GM21723 (cell line): Measurements from ENCODE around the gene SLC9A3.
A peak's percentile ranks its signal among the peaks of the same experiment; 100 is the strongest.

Experiments
- ATAC-seq: cut with Tn5 transposase; IDR thresholded peaks from one replicate; pipeline ENCODE4 v1.9.1; 2021; ENCODE audit warnings: mild to moderate bottlenecking, moderate library complexity; ENCODE audit not compliant: unreplicated experiment

Gene SLC9A3

DNA sequence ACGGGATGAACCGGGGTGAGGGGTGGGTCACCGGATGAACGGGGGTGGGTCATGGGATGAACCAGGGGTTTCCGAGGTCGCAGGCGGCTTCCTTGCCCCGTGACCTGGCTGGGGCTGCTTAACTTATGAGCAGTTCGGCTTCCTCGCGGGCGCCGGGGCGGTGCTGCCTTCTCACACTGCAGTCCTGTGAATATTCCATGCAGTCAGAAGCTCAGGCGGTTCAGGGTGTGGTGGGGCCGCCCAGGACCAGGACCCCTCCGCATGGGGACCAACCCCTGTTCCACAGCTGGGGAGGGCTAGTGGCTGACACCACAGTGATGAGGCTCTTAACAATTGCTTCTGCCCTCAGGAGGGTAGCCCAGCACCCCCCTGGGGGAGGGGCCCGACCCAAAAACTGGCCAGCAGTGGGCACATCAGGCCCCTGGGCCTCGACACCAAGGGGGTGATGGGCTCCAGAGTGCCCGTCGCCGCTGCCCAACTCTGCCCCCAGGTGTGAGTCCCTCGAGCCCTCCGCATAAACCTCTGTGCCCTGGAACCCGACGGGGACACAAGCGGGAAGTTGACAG lies 30.9 kb upstream of the SLC9A3 start:
- ATAC-seq = no peak

DNA sequence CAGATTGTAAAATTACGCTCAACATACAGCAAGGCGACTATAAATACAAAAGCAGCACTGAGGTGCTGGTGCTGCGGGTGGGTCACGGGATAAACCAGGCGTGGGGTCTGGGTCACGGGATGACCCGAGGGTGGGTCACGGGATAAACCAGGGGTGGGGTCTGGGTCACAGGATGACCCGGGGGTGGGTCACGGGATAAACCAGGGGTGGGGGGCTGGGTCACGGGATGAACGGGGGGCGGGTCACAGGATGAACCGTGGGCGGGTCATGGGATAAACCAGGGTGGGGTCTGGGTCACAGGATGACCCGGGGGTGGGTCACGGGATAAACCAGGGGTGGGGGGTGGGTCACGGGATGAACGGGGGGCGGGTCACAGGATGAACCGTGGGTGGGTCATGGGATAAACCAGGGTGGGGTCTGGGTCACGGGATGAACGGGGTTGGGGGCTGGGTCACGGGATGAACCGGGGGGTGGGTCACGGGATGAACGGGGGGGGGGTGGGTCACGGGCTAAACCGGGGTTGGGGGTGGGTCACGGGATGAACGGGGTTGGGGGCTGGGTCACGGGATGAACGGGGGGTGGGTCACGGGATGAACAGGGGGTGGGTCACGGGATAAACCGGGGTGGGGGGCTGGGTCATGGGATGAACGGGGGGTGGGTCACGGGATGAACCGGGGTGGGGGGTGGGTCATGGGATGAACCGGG lies 30.2 kb upstream of the SLC9A3 start:
- ATAC-seq = no peak

DNA sequence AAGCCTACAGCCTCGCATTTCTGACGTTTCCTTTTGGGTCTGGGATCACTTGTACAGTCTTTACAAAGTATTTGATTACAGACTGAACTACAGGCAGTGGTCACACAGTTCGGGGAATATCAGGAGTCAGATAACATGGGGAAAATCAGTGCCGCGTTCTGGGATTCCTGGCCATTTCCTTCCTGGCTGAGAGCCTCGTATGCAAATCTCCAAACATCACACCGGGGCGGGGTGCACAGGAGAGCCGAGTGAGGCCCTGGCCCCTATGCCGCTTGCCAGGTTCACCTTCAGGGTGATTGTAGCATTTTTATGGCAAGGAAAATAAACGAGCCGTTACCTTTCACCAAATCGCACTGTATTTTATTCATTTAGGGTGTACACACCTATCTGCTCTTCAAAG lies 29.6 kb upstream of the SLC9A3 start:
- no peak for ATAC-seq

DNA sequence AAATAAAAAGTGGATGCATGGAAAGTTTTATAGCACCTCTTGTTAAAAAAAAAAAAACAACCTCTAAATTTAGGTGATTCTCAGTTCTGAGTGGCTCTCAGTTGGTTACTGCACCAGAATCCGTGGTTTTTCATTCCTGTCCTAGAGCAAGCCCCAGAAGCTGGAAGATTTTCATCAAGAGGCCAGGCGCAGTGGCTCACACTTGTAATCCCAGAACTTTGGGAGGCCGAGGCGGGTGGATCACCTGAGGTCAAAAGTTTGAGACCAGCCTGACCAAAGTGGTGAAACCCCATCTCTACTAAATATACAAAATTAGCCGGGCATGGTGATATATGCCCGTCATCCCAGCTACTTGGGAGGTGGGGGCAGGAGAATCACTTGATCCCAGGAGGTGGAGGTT lies 27.2 kb upstream of the SLC9A3 start:
- ATAC-seq = no peak

DNA sequence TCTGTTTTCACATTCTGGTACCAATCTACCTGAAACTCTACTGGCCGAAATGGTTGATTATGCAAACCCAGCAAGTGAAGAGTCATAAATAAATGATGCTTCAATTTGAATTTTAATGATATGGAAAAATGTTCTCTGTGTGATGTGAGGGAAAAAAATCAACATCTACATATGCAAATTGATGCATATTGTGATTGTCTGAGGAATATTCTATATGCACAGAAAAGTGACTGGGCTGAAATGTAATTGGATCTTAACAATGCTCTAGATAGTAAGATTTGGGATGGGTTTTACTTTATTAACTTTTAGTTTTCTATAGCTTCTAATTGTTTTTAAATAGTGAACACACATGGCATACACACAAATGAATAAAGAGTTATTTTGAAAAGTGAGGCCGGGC lies 25.0 kb upstream of the SLC9A3 start:
- ATAC-seq = no peak

DNA sequence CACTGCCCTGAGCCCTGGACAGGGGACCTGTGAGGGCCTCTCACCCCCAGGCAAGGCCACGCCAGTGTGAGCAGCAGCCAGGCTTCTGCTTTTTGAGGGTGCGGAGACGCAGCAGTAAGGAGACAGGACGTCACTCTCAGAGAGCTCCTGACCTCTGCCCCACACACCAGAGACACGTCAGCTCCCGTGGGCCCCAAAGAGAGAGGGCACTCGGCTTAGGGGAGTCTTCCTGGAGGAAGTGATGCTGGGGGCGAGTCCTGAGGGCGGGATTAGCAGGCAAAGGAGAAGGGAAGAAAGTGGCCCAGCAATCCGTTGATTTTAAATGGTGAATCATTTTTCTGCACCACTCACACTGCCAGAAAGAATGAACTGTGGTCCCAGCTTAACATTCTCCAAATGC lies 24.0 kb upstream of the SLC9A3 start:
- ATAC-seq = no peak

DNA sequence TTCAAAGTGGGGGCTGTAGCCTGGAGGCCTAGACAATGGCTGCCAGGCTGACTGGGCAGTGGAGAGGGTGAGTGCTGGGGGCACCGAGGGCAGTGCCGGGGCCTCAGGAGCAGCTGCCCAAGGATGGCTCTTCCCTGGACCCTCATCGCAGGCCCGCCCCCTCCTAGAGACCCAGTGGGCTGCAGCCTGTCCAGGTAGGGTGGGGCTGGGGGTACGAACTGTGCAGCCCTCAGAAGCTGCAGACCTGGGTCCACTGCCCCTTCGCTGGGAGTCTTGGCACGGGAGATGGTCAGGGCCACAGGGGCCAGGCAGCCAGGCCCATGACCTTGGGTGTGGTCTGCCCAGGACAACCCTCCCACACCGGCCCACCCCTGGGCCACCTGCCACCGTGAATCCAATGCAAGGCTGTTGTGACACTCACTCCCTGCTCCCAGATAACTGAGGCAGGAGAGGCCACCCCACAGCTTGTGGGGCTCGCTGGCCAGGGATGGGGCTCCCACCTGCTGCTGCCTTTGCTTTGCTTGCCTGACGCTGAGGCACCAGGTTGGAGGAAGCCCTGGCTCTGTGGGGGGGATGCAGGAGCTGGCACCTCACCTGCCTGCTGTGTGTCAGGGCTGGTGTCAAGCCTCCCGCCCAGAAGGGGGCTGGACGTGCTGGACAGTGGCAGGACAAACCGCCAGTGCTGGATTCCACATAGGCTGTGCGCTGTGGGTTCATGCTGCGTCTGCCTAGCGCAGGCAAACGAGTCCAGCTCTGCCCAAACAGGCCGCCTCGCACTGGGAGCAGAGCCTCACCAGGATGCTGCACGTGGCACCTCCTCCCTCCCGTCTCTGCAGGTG lies 23.1 kb upstream of the SLC9A3 start:
- no peak for ATAC-seq

DNA sequence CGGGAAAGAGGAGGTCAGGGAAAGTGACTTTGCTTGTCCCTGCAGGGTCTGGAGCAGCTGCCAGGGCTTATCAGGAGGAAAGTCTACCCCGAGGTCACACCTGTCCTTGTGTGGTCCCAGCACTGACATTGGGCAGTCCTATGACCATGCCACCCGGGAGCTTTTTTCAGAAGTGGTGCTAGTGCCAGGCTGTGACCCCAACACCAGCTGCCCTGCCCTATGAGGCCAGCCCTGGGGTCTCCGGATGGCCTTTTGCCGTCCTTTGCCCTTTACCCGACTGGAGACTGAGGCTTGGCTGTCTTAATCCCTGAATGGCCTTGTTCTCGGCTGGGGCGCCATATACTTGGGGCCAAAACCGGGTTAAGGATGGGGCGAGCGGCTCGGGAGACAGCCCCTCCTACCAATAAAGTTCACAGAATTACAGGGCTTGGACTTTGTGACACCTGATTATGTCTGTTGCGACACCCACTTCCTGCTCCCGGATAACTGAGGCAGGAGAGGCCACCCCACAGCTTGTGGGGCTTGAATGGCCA lies 22.2 kb upstream of the SLC9A3 start:
- no peak for ATAC-seq

DNA sequence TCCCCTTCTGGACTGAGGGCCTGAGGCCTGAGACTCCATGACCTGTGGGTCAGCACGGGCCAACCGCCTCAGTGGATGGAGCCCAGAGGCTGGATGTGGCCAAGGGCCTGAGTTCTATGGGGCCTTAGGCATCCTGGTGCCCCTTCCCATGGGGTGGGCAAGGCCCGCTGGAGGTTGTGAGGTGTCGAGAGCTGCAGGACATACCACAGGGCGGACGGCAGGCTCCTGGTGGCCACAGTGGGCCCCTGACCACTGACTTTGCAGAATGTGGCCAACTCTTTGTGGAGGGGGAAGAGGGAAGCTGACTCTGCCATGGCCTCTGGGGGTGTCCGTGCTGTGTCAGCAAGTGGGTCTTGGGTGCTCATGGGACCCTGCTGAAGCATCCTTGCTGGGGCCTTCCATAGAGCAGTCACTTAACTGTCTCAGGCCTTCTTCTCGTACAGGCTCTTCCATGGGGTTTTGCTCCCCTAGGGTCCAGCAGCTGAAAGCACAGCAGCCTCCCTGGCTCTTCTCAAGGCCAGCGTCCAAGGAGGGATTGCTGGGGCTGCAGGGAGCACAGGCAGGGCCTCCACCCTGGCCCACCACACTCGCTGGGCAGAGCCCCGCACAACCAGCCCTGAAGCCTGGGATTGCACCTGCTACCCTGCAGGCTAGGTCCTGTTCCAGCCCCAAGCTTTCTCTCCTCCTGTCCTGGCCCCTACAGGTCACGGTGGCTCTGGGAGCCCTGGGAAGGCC lies 21.6 kb upstream of the SLC9A3 start:
- ATAC-seq = no peak

DNA sequence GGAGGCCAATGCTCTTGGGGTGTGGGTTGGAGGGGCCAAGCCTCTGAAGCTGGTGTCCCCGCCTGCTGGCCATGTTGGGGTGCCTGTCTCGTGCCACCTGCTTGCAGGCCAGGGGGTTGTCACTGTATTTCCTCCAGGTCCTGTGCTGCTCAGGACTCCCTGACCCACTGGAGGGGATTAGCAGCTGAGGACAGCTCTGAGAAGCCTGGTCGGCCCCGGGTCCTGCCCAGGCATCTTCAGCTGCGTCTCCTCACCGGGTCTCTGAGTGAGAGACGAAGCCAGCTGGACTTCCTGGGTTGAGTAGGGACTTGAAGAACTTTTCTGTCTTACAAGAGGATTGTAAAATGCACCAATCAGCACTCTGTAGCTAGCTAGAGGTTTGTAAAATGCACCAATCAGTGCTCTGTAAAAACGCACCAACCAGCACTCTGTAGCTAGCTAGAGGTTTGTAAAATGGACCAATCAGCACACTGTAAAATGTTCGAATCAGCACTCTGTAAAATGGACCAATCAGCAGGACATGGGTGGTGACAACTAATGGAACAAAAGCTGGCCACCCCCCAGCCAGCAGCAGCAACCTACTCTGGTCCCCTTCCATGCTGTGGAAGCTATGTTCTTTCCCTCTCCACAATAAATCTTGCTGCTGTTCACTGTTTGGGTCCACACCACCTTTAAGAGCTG lies 20.6 kb upstream of the SLC9A3 start:
- no peak for ATAC-seq

DNA sequence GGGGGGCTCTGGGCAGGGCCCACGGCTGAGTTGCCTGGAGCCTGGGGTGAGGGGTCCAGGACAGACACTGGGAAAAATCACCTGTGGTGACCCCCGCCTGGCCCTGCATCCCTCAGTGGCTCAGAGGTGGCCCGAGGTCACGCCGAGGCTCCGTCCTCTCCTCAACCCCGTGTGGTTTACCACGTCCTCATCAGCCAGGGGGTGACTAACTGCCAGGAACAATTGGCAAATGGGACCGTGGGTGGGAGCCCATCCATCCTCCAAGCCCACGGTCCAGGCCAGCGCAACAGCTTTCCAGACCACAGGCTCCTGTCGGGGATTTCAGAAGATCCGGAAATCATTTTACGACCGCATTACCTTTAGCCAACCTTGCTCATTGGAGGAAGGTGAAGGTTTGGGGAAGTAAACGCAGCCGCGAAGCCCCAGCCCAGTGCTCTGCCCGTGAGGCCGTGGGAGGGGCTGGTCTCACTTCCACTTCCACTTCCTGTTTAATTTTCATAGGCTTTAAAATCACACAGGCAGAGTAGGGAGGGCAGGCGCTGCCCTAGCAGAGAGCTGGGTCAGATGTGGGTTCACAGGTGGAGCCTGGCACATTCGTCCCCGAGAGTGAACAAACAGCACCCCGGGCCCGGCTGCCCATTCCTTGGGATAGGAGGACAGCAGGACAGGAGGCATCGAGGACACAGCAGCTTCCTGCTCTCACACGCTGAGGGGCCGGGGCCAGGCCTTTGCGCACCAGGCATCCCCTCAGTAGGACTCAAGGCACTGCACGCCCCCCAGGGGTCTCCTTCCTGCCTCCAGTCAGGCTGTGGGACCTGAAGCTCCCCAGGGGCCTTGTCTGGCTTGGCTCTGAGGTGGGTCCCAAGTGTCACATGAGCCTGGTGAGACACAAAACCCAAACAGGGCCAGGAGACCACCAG lies 19.8 kb upstream of the SLC9A3 start:
- ATAC-seq = peak; percentile 96

DNA sequence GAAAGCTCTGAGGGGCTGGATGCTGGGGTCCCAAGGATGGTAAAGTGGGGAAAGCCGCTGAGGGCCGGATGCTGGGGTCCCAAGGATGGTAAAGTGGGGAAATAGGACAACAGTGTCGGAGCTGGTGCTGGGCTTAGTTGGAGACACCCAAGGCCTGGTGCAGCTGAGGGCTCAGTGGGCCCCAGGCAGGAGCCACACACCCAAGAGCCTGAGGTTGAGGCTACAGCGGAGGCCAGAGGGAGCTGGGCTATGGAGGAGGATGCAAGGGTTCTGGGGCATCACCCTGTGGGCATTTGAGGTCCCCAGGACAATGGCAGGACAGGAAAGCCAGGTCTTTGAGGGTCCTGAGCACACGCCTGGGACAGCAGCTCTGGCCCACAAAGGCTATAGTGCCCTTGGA lies 19.1 kb upstream of the SLC9A3 start:
- ATAC-seq = peak; percentile 15

DNA sequence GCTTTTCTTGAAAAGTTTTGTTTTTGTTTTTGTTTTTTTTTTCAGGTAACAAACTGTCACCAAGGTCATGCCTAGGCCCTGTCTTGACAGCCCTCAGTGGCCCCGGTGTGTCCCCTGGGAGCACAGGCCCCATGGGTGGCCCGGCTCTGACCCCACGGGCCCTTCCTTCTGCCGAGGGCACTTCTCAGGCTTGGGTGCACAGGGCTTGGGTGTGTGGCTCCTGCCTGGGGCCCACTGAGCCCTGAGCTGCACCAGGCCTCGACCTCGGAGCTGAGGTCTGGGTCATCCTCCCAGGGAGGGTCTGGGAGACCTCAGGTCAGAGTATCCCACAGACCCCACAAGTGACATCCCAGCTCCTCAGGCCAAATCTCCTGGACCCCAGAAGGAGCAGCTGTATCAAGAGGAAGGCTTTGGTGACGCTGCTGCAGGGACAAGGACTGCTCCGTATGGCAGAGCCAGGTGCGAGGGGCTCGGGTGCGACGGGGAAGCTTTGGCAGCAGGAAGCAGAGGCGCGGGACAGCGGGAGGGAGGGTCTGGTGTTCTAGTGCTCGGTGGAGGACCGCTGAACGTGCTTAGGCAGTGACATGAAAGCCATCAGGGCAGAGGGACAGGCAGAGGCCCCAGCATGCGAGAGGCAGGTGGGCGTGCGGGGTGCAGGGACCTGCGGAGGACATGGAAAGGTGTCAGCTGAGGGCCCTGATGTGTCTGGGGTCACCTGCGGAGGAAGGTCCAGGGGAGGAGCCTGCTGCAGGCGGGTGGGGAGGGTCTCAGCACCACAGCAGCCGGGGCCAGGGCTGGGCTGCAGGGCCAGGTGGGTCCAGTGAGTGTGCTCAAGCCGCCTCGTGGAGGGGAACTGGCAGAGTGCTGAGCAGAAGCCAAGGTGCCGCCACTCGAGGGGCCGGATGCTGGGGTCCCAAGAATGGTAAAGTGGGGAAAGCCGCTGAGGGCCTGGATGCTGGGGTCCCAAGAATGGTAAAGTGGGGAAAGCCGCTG lies 18.4 kb upstream of the SLC9A3 start:
- no peak for ATAC-seq

DNA sequence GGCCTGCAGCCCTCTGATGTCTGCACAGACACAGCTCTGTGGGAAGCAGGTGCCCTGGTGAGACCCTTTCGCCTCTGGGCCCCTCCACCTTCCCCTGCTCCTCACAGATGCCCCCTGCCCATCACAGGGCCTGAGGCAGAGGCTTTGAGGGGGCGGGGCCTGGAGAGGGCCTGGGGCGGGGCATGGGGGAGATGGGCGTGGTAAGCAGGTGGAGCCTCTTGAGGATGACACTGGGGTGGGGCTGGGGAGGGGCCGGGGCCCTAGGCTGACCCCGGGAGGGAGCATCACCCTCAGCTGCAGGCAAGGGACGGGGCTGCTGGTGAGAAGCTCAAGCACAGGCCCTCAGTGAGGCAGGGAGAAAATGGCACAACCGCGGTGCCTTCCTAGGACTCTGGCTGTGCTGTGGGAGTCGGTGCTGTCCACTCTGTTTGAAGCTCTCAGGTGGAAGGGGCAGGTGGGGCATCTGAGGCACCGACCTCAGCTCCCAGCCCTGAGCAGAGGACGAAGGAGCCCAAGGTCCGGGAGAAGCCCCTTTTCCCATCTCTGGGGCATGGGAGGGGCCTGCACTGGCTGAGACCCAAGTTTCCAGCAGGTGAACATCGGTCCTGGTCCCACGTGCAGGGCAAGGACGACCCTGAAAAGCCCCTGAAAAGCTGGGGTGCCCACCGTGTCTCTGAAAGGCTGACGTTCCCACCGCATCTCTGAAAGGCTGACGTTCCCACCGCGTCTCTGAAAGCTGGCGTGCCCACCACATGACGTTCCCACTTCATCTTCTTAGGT lies 17.5 kb upstream of the SLC9A3 start:
- ATAC-seq = no peak

DNA sequence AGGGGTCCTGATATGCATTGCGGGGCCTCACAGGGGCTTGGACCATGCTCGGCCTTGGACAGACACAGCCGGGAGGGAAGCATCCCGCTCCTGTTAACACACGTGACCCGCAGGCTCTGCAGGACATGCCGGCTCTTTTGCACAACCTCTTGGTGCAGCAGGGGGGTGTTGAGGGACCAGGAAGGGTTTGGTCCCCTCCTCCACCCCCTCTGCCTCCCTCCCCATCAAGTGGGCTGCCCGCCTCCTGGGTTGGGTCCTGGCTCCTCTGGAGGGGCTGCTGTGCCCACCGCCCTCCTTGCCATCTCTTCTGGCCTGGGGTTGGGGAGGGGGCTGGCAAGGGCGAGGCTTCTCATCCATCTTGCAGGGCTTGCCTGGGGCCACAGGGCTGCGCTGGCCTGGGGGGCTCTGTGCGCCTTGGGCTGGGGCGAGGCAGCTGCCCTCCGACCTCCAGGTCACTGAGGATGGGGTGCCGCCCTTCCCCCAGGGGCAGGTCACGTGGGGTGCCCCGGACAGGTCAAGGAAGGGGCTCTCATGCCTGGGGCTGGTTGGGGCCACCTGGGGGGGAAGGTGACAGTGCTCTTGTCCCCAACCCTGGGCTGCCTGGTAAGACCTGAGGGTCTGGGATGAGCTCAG lies 16.8 kb upstream of the SLC9A3 start:
- ATAC-seq = no peak

DNA sequence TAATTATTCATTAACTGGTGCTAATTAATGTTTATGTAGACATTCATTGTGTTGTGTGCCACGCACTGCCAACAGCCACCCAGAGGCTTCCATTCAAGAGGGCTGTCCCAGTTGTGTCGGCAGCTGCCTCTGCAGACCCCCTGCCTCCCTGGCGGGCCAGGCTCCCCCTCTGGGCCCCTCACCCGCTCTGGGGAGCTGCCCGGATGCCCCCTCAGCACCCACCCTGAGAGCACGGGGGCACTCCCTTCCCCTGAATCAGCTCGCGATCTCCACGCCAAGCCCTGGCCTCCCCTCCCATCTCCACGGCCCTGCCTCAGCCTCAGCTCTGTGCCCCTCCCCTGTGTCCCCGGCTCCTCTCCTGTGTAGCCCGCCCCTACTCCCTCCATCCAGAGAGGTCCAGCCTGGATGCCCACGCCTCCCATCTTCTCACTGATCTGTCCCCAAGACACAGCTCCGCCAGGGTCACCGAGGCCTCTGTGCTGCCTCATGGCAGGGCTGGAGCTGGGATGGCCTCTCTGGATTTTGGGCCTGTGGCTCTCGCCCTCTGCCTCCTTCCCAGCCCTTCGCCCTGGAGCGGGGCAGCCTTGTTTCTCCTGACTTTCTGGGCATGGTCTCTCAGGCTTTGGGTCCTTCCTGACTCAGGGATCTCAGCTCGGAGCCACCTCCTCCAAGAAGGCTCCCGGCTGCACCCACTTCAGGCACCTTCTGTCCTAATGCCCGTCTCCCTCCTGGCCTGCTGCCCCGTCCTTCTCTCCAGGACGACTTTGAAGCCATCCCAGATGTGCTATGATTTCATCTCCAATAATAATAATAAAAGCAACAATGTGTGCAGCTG lies 16.0 kb upstream of the SLC9A3 start:
- ATAC-seq = no peak
